ENCODE data around the gene CSNK1E.

DNA sequence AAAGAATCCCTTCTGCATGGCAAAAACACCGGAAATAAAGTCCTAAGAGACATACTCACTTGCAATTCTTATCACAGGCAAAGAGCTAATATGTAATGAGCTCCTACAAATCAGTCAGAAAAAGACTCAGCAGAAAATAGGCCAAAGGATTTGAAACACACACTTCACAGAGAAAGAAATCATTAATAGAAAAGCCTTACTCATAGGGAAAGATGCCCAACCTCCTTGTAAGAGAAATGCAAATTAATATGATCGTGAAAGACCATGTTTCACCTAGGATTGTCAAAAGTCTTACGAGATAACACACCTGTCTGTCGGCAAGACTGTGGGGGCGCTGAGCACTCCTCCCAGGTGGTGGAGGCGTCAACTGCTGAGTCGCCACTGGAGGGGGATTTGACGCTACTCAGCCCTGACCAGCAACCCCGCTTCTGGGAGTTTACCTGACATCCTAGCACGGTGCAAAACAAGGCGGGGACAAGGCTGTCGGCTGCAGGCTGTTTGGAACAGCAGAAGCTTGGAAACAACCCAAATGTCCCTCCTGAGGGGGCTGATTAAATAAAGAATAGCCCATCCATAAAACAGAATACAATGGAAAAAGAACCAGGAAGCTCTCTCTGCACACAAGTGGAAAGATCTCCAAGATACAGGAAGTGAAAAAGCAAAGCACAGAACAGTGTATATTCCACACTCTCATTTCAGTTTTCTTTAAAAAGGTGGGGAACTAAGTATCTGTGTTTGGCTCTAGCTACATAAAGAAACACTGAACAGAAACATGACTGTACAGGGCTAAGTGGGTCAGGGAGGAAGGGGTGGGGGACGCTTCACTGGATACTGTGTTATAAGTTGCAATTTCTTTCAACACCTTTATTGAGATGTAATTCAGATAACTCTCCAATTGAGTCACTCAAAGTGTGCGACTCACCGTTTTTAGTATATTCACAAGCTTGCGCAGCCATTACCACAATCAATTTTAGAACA is 11.5 kb downstream of the CSNK1E start:
- TF ChIP-seq EZH2phosphoT487 (IDR thresholded peaks at IDR 0.05) (no peak), CTCF (IDR thresholded peaks at IDR 0.05) (no peak), EZH2 (IDR thresholded peaks at IDR 0.05) (no peak)

Data from neural progenitor cell (in vitro differentiated cells).